Activated gamma-delta T cell (primary cell): ENCODE measurements around the gene GPR89B.
"Not testable (repeated sequence)": the region's sequence is repeated elsewhere in the genome, so short reads cannot be mapped to it uniquely, and the experiment has no call there.

Experiments
- DNase-seq: peaks from one replicate; lab custom pipeline; 2025; lab: John Stamatoyannopoulos, UW

GPR89B gene

DNA sequence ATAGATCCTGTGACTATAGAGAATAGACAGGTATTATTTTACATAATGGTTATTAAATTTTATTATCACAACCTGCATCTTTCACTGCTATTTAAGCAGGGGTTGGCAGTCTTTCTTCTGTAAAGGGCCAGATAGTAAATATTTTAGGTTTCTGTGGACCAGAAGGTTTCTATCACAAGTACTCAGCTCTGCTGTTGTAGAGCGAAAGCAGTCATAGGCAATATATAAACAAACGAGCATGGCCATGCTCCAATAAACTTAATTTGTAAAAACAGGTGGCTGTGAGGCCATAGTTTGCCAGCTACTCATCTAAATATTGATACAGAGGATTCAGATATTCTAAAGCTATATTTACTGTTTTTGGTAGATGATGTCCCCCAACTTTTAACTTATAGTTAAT is 12.2 kb downstream of the GPR89B start:
- not testable (repeated sequence) for DNase-seq

DNA sequence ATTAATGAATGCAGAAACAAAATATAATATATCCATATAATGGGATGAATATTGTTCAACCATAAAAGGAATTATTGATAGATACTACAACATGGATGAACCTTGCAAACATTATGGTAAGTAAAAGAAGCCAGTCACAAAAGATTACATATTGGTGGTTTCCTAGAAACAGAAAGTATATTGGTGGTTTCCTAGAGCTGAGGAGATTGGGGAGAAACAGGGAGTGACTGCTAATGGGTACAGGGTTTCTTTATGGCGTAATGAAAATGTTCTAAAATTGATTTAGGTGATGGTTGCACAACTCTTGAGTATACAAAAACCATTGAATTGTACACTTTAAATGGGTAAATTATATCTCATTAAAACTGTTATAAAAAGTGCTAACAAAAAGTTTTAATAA is 14.3 kb downstream of the GPR89B start:
- DNase-seq = not testable (repeated sequence)

DNA sequence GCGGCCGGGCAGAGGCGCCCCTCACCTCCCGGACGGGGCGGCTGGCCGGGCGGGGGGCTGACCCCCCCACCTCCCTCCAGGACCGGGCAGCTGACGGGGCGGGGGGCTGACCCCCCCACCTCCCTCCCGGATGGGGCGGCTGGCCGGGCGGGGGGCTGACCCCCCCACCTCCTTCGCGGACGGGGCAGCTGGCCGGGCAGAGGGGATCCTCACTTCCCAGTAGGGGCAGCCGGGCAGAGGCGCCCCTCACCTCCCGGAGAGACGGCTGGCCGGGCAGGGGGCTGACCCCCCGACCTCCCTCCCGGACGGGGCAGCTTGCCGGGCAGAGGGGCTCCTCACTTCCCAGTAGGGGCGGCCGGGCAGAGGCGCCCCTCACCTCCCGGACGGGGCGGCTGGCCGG is 21.3 kb downstream of the GPR89B start:
- DNase-seq = not testable (repeated sequence)

DNA sequence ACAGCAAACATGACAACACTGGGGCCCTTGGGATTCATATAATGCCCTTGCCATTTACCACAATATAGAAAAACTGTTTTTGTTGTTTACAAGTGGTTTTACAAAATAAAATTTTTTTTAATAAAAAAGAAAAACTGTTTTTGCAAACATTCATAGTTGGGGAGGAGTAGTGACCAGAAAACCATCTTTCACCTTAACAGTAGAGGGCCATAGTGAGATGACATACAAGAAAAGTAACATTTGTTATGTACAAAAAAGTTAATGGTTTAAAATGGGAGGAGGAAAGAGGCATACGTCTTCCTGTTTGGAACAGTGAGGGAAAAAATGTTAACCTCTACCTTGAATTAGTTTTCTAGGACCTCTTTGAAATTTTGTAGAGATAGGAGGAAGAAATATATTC is 30.7 kb downstream of the GPR89B start:
- DNase-seq = not testable (repeated sequence)

DNA sequence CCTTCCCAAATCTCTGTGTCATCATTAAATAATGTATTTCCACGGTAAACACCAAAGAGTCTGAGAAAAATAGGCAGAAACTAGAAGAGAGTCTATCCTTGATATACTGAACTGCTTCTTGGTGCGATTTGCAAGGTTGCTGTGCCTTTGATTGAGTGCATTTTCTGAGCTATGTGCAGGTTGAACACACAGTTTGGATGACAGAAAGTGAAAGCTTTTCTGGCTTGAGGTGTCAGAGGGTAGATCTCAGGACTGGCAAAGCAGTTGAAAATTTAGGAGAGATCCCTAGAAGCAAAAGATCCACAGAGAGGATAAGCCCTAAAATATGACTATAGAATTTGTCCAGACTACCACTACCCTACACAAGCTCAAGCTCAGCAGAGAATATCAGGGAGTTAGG is 31.5 kb downstream of the GPR89B start:
- not testable (repeated sequence) for DNase-seq

DNA sequence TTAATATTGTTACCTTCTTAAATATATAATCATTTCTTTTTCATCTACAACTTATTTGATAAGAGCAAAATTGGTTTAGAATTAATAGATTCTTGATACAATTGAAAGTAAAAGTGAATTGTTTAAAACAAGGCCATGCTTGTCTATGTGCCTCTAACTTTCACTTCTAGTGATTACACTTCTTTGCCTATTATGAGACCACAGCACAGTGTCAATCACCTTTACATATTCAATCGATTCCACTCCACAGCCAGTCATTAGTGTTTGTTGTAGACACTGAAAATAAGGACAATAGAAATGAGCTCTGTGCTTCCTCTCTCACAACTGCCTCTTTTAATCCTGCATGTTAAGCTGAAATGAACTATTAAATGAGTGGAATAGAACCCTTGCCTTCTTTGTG is 36.4 kb downstream of the GPR89B start:
- not testable (repeated sequence) for DNase-seq

DNA sequence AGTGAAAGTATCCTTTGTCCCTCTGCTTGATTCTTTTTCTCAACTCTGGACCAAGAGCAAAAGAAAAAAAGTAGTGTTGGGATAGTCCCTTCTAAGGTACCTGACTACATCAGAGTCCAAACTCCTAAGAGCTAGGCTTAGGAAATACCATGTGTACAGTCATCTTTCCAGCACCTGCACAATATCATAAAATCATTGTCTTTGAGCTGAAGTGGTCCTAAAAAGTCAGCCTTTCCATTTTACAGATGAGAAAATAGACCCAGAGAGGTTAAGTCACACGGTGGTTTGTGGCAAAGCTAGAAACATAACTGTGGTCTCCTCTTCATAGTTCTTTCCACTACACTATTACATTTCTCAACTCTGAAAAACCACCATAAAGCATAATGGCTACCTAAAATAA is 38.4 kb downstream of the GPR89B start:
- DNase-seq = not testable (repeated sequence)

DNA sequence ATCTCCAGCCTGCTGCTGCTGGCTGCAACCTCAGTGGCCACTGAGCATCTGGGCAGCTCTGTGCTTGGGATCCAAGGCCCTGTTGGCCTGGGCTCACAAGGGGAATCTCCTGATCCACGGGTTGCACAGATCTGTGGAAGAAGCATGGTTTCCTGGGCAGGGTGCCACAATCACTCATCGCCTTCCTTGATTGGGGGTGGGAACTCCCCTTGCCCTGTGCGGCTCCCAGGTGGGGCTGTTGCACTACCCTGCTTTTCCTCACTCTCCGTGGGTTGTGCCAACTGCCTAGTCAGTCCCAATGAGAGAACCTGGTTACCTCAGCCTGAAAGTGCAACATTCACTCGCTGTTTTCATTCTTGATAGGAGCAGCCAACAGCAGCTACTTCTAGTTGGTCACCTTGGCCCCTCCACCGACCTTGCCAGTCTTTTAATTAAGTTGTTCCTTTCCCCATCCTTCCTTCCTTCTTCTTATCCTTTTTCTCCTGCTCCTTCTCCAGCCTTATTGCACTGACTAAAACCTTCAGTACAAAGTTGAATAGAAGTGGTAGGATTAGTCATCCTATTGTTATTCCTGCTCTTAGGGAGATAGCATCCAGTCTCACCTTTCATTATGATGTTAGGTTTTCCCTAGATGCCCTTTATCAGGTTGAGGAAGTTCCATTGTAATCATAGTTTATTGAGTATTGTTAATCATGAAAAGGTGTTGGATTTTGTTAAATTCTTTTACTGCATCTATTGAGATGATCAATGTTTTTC is 50.9 kb downstream of the GPR89B start:
- DNase-seq = not testable (repeated sequence)

DNA sequence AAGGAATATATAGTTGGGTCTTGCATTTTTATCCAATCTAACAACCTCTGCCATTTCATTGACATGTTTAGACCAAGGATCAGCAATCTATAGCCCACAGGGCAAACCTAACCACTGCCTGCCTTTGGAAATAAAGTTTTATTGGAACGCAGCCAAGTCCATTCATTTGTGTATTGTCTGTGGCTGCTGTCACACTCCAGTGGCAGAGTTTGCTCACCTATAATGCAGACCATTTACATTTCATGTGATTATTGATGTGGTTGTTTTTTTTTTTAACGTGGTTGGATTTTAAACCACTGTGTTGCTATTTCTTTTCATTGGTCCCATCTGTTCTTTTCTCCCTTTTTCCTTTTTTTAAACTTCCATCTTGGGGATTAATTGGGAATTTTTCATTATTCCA is 57.2 kb downstream of the GPR89B start:
- not testable (repeated sequence) for DNase-seq

DNA sequence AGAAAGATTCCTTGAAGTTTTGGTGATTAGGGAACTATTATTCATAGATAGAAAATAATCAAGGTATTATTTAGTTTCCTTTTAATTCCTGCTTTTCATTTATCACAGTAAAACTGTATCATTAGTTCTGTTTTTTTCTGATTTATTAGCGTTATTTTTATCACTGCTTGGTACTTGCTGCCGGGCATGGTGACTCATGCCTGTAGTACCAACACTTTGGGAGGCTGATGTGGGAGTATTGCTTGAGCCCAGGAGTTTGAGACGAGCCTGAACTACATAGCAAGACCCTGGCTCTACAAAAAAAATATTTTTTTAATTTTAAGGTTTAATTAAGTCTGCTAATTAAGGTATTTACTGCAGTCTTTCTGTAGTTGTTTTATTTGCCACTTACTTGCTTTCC is 59.7 kb downstream of the GPR89B start:
- not testable (repeated sequence) for DNase-seq

DNA sequence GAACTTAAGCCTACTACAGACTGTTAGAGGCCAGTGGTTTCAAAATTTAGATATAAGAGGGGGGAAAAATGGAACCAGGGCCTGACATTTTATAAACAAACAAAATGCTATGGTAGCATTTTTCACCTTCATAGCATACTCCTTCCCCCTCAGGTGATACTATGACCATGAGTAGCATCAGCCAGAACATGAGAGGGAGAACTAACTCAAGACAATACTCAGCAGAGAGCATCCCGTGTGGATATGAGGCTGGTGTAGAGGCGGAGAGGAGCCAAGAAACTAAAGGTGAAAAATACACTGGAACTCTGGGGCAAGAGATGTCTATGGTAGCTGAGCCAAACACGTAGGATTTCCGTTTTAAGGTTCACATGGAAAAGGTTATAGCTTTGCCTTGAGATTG is 64.7 kb downstream of the GPR89B start:
- not testable (repeated sequence) for DNase-seq

DNA sequence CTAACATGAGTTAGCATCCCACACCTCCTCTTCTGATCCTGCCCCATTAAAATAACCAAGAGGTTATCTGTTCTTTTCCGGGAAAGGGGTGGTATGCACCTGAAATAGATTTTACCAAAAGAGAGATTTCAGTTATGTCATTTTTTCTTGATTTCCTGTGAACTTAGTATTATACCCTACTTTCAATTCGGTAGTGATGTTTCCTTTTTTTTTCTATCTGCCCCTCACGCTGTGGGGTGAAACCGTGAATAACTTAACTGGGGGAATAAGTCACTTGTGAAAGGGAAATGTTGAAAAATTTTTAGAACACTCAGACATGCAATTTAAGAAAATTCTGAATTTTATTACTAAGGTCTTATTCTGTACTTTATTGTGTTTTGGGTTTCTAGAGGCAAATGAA is 65.2 kb downstream of the GPR89B start:
- DNase-seq = not testable (repeated sequence)

DNA sequence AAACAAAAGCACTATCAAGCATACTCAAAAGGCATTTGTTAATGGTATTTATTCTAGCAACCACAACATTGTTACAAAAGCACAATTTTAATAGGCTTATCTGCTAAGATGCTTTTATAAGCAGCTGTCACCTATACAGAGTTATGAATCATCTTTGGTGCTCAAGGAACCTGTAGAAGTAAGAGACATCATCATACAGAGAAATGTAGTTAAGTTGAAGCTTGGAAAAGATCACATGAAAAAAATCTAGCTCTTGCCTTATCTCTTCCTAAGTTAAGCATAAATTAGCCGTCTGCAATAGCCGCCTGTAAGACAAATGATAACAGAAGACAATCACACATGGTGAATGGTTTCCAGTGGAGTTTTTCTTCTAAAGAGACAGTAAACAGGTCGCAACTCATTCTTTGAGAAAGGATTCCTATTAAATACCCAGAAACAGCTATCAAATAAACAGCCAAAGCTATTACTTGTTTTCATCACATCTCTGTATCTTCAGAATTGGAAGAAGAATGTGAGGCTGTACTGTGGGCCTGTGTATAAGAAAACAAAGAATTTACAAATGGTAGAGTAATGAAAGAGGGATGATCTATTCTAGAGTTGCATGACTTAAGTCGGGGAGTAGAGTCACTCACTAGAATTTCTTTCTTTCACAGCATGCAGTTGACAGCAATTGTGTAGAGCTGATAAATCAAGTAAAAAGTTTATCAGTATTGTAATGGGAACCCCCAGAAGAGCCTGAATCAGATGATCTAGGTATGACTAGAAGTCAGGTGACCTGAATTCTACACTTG is 65.8 kb downstream of the GPR89B start:
- not testable (repeated sequence) for DNase-seq

DNA sequence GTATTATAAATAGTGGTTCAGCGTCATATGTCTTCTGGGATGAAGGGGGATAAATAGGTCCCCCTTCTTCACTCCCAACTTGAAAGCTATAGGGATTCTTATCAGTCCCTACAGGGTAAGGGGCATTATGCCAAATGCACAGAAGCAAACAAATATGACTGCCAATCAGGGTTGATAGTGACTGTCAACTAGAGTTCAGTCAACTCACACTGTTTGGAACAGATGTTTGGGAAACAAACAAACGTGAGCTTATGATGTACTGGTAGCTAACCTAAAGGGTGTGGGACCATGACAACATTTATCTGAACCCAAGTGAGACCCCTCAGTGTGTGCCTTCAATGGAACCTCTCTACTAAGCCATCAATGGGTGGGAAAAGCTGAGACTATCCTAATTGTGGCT is 67.9 kb downstream of the GPR89B start:
- DNase-seq = not testable (repeated sequence)

DNA sequence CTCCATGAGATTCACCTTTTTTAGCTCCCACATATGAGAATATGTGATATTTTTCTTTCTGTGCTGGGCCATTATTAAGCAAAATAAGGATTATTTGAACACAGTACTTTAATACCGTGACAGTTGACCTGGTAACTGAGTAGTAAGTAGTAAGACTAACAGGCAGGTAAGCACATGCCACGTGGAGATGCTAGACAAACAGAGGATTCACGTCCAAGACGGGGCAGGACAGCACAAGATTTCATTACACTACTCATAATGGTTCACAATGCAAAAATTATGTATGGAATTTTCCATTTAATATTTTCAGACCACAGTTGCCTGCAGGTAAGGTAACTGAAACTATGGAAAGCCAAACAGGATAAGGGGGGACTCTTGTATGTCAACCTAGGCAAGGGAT is 79.5 kb downstream of the GPR89B start:
- DNase-seq = not testable (repeated sequence)

DNA sequence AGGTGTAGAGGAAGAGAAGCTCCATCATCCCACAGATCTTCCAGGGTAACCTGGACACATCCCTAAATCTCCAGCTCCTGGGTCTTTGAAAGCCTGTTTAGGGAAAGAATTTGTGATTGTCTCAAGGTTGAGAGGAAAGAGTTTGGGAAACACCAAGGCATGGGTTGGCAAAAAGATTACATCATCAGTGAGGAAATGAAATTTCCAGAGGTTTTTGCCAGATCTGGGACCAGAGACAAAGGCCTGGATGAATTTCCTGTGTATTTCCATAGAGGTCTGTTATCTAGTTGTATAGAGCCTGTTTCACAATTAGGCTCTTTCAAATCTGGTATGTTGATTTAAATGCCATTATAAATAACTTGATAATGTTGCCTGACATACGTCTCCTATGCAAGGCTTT is 82.3 kb downstream of the GPR89B start:
- no peak for DNase-seq

DNA sequence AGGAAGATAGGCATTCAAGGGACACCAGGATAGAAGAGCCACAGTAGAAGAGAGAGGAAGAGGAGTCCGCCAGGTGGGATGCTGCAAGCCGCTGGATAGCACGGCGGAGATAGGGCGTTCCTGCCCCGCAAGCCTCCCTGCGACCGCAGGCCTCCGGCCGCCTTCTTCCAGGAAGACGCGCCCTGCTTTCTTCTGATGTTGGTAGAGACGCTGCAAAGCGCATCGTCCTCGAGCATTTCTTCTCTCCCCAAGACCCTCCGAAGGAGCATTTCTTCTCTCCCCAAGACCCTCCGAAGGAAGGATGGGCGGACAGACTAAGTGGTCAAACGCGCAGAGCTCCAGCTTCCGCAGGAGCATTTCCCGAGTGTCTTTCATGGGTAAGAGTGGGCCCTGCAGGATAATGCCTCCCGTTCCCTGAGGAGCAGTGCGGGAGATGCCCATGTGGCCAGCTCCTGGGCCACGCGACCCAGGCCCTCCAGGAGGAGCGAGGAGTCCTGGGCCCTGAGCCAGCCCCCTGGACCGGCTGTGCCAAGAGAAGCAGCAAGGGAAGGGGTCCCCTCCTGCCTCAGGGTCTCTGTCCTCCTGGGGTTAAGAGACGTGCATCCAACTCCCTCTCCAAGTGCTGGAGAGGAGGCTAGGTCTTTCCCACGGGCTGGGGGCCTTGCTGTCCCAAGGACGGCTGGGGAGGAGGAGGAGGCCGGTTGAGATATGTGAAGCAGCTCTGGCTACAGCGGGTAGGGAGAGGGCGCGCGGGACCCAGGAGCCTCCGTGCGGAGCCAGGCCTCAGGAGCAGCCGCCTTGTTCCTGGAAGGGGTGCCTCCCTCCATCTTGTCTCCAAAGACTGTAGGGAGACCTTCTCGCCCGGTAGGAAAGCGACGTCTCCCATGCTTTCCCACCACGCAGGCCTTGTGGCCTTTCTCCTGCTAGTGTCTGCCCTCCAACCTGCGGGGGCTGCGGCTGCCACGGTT is 85.2 kb downstream of the GPR89B start:
- DNase-seq = not testable (repeated sequence)

DNA sequence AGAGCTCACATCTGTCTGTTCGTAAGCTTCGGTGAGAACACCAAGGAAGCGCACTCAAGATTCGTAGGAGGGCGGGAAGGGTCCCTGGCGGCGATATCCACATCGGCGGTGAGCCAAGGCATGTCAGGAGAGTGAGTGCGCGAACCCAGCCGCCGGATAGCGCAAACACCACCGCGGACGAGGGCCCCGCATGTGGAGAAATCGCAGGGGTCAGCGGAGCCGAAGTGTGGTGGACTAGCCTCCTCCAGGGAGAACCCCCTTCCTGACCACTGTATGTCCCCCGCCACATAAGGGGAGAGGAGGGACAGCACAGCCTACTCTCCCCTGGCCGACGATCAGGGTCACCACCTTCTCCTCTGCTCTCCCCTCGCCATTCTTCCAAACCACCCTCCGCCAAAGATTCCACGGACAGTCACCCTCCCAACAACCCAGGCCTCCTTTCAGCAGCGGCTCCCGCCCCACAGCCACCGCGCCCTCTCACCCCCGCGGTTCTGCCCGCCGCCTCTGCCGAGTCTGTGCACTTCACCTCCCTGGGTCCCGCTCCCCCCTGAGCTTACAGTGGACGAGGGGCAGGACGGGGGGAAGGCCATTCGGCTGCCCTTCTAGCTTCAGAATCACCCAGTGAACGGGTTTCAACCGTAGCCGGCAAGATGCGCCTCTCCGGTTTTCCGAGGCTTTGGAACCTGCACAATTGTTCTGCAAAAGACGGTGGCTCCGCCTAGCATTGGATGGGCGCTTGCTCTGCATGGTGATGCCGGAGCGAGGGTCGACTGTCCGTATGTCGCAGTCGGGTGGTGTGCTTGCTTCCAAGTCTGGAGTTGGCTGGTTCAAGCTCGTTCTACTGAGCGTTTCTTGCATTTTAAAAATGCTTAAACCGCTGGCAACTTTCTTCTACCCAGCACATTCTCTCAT is 86.3 kb downstream of the GPR89B start:
- DNase-seq = not testable (repeated sequence)

DNA sequence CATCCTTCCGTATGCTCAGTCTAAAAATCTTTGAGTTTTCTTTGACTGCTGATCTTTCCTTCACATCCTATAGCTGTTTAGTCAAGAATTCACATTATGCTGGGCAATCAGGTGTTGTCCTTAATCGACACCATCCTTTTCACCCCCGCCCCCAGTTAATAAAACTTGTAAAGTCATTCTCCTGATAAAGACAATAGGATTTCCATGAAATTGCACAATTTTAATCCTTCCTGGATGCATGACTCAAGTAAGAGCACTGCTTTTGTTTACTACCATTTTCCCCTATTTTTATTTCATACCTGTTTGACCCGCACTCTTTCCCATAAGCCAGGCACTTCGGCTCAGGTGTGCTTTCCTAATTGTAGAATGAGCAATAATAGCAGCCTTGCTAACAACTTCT is 96.7 kb downstream of the GPR89B start:
- not testable (repeated sequence) for DNase-seq

DNA sequence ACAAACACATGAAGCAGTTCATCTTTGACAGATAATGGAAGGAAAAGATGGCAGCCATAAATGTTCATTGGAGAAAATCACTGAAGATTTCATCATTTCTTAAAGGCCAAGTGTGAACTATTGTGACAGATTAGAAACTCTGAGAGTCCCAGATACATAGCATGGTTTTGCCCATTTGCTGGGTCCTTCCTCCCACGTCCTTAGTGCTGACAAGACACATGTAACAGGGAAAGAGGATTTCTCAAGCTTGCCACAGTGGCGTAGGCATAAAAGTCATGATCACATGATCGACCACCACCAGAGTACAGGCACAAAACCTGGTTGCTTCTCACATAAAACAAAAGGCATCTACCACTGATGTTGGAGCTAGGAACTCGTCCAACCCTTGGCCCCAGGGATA is 98.8 kb downstream of the GPR89B start:
- DNase-seq = not testable (repeated sequence)

DNA sequence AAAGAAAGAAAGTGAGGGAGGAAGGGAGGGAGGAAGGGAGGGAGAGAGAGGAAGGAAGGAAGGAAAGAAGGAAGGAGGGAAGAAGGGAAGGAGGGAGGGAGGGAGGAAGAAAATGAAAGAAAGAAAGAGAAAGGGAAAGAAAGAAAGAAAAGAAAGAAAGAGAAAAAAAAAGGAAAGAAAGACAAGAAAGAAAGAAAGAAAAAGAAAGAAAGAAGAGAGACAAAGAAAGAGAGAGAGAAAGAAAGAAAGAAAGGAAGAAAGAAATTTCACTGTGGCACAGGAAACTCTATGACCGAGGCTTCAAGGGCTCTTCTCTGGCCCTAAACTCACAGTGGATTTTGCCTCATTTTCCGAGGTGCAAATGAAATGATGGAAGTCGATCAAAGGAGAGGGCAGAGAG is 104.0 kb downstream of the GPR89B start:
- DNase-seq = not testable (repeated sequence)
